Smooth muscle cell (in vitro differentiated cells): ENCODE measurements around the gene XPNPEP3. TPM values are rescaled to one million over a fixed set of nuclear protein-coding genes. Genes with fewer than 3 reads are reported as not detected.

ENCODE experiments used
- DNase-seq: peaks from one replicate; lab custom pipeline; 2025; ENCODE audit not compliant: unreplicated experiment; lab: John Stamatoyannopoulos, UW
- H2AFZ ChIP-seq: fragments of 200-600 bp; sonication (generic); 2 replicates; pipeline ENCODE4 v1.6.0; 2016; ENCODE audit warnings: antibody characterized with exemption, low read depth, mild to moderate bottlenecking
- H3F3A ChIP-seq: fragments of 200-600 bp; sonication (generic); 2 replicates; pipeline ENCODE4 v1.6.0; 2017; ENCODE audit warnings: antibody characterized with exemption, low read depth
- H3K27ac ChIP-seq: fragments of 200-600 bp; sonication (generic); 2 replicates; pipeline ENCODE4 v1.5.1; 2016; ENCODE audit warnings: low read depth, mild to moderate bottlenecking
- H3K27me3 ChIP-seq: fragments of 200-600 bp; sonication (generic); 2 replicates; pipeline ENCODE4 v1.6.1; 2016; ENCODE audit warnings: low read depth, mild to moderate bottlenecking
- H3K36me3 ChIP-seq: fragments of 200-600 bp; sonication (generic); 2 replicates; pipeline ENCODE4 v1.5.1; 2016; ENCODE audit warnings: low read depth
- H3K4me1 ChIP-seq: fragments of 200-600 bp; sonication (generic); 2 replicates; pipeline ENCODE4 v1.5.1; 2016; ENCODE audit warnings: low read depth
- H3K4me2 ChIP-seq: fragments of 200-600 bp; sonication (generic); 2 replicates; pipeline ENCODE4 v1.6.0; 2016; ENCODE audit warnings: mild to moderate bottlenecking
- H3K4me3 ChIP-seq: fragments of 200-600 bp; sonication (generic); 2 replicates; pipeline ENCODE4 v1.5.1; 2016; ENCODE audit warnings: mild to moderate bottlenecking
- H3K79me2 ChIP-seq: fragments of 200-600 bp; sonication (generic); 2 replicates; pipeline ENCODE4 v1.6.0; 2016; ENCODE audit warnings: low read depth, mild to moderate bottlenecking
- H3K9ac ChIP-seq: fragments of 200-600 bp; sonication (generic); 2 replicates; pipeline ENCODE4 v1.6.0; 2016; ENCODE audit warnings: low read depth
- H3K9me3 ChIP-seq: fragments of 200-600 bp; sonication (generic); replicated peaks from 2 replicates; pipeline ENCODE4 v1.5.1; 2016; ENCODE audit warnings: low read depth
- H4K20me1 ChIP-seq: fragments of 200-600 bp; sonication (generic); 2 replicates; pipeline ENCODE4 v1.6.0; 2016; ENCODE audit warnings: low read depth
- CTCF ChIP-seq: fragments of 200-600 bp; sonication (generic); IDR thresholded peaks from 2 replicates; pipeline ENCODE4 v1.5.1; 2017; ENCODE audit warnings: borderline replicate concordance, mild to moderate bottlenecking, antibody characterized with exemption; ENCODE audit not compliant: insufficient read depth, poor library complexity, severe bottlenecking
- whole genome bisulfite sequencing: methylation state at CpG from one replicate; pipeline ENCODE4 v1.1.7; 2016; ENCODE audit warnings: low lambda C conversion rate; 5-methylcytosine and 5-hydroxymethylcytosine counted together
- polyA plus RNA-seq: library from polyadenylated mRNA; unstranded; fragments of >200 nt; fragmentation: Nextera tagmentation; extraction: Ambion mirVana; gene quantifications from 2 replicates; pipeline ENCODE4 v1.2.1, GENCODE V29; 2016
- total RNA-seq: library from RNA; depleted of rRNA; stranded (reverse); fragments of >200 nt; gene quantifications from 2 replicates; pipeline ENCODE4 v1.2.3, GENCODE V29; 2014

The XPNPEP3 gene
- total and polyA plus RNA-seq, 2 experiments from 2014 or later: 3.9 to 12.3 TPM

GRCh38 chr22:40939202-40939601 lies 82.3 kb downstream of the XPNPEP3 start:
- H3K4me3 ChIP-seq: no peak overlapping the region
- H3K27me3 ChIP-seq: no peaks in the 10 kb centered on the region
- no peak overlapping the region for H2AFZ ChIP-seq
- H4K20me1 ChIP-seq: no peaks in the 10 kb centered on the region
- no peaks in the 10 kb centered on the region for H3K9me3 ChIP-seq
- no peak for TF ChIP-seq CTCF
- H3K27ac ChIP-seq: no peak overlapping the region
- DNase-seq: no peak
- H3K4me2 ChIP-seq: no peak overlapping the region
- WGBS: 86% methylated on average over 2 of the region's 2 CpGs
- H3K79me2 ChIP-seq: no peaks in the 10 kb centered on the region
- H3K36me3 ChIP-seq: no peaks in the 10 kb centered on the region
- no peaks in the 10 kb centered on the region for H3F3A ChIP-seq
- H3K9ac ChIP-seq: no peak overlapping the region
- no peaks in the 10 kb centered on the region for H3K4me1 ChIP-seq

DNA sequence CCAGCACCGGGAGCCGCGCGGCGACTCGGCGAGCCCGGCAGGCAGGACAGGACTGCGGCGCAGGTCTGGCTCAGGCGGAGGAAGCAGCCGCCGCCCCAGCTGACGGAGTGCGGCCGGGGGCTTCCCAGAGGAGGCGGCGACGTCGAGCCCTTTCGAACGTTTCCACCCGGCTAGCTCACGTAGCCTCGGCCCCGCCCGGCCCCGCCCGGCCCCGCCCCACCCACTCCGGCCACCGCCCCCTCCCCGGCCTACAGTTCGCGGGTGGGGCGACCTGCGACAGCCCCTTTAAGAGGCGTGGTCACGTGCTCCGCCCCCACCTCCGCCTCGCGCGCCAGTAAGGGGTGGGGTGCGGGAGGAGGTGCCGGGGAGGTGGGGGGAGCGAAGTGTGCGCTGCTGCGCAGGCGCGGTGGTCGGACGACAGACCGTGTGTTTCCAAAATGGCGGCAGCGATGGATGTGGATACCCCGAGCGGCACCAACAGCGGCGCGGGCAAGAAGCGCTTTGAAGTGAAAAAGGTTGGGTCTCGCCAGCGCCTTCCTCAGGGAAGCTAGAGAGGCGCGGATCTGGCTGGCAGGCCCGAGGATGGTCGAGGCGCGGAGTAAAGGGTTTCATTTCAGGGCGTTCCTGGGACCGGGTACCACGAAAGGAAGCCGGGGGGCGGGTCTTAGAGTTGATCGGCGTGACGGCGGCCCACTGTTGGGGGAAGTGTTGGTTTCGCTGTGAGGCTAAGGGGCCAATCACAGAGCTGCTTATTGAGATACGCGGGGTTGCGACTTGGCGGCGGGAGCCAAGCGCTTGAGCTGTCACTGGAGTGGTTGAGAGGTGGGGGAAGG lies 94.2 kb downstream of the XPNPEP3 start, which contains the start of gene RBX1:
RBX1 (plus strand) TSS at position 417 of the 833 bp plus-strand sequence; CDS start at position 438, 21 bp downstream.
- peak within 1 kb of the TSS; percentile 68 for H3K4me3 ChIP-seq
- peaks cover 20% of the 10 kb centered on the region for H4K20me1 ChIP-seq
- H3K9ac ChIP-seq: peak within 1 kb of the TSS; percentile 95
- H3K4me2 ChIP-seq: peak within 1 kb of the TSS; percentile 93
- TF ChIP-seq CTCF: no peak
- peaks cover 4% of the 10 kb centered on the region for H3F3A ChIP-seq
- H3K79me2 ChIP-seq: peaks cover 44% of the 10 kb centered on the region
- no peaks in the 10 kb centered on the region for H3K27me3 ChIP-seq
- H3K4me1 ChIP-seq: peaks cover 11% of the 10 kb centered on the region
- H3K36me3 ChIP-seq: no peaks in the 10 kb centered on the region
- peak within 1 kb of the TSS; percentile 75 for H2AFZ ChIP-seq
- H3K27ac ChIP-seq: peak within 1 kb of the TSS; percentile 94
- peak; percentile 100 for DNase-seq
- 1% methylated on average over 55 of the region's 86 CpGs for WGBS
- no peaks in the 10 kb centered on the region for H3K9me3 ChIP-seq

- Histone ChIP-seq H3F3A (peaks cover 4% of the 10 kb centered on the region), H3K9ac (peak overlapping the region; percentile 80), H3K79me2 (peaks cover 52% of the 10 kb centered on the region), H3K4me3 (peak overlapping the region; percentile 68), H3K9me3 (no peaks in the 10 kb centered on the region), H3K4me2 (peak overlapping the region; percentile 93), H3K27me3 (no peaks in the 10 kb centered on the region), H3K4me1 (peaks cover 11% of the 10 kb centered on the region), H4K20me1 (peaks cover 29% of the 10 kb centered on the region), H2AFZ (peak overlapping the region; percentile 11), H3K36me3 (no peaks in the 10 kb centered on the region), H3K27ac (peak overlapping the region; percentile 94)
- no peak for TF ChIP-seq CTCF
- no peak for DNase-seq
- WGBS: 10% methylated on average over 15 of the region's 21 CpGs
Measured at GRCh38 chr22:40951795-40952605, 95.1 kb downstream of the XPNPEP3 start.
